ENCODE data around the gene PLXNB2. TPM values are rescaled to one million over a fixed set of nuclear protein-coding genes. Genes with fewer than 3 reads are reported as not detected.

The PLXNB2 gene, protein sequence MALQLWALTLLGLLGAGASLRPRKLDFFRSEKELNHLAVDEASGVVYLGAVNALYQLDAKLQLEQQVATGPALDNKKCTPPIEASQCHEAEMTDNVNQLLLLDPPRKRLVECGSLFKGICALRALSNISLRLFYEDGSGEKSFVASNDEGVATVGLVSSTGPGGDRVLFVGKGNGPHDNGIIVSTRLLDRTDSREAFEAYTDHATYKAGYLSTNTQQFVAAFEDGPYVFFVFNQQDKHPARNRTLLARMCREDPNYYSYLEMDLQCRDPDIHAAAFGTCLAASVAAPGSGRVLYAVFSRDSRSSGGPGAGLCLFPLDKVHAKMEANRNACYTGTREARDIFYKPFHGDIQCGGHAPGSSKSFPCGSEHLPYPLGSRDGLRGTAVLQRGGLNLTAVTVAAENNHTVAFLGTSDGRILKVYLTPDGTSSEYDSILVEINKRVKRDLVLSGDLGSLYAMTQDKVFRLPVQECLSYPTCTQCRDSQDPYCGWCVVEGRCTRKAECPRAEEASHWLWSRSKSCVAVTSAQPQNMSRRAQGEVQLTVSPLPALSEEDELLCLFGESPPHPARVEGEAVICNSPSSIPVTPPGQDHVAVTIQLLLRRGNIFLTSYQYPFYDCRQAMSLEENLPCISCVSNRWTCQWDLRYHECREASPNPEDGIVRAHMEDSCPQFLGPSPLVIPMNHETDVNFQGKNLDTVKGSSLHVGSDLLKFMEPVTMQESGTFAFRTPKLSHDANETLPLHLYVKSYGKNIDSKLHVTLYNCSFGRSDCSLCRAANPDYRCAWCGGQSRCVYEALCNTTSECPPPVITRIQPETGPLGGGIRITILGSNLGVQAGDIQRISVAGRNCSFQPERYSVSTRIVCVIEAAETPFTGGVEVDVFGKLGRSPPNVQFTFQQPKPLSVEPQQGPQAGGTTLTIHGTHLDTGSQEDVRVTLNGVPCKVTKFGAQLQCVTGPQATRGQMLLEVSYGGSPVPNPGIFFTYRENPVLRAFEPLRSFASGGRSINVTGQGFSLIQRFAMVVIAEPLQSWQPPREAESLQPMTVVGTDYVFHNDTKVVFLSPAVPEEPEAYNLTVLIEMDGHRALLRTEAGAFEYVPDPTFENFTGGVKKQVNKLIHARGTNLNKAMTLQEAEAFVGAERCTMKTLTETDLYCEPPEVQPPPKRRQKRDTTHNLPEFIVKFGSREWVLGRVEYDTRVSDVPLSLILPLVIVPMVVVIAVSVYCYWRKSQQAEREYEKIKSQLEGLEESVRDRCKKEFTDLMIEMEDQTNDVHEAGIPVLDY (N-terminal part only)
- 10 to 100 TPM; 56.3 to 66.1 TPM for total RNA-seq

GRCh38 chr22:50306753-50307749 lies at the start of gene PLXNB2:
PLXNB2 (minus strand) TSS chr22:50307646; CDS start chr22:50290584, 17,062 bp downstream.

GRCh38 chr22:50342651-50343540 lies 35.5 kb upstream of the PLXNB2 start, which contains the start of gene PPP6R2:
PPP6R2 (plus strand) TSS chr22:50343327; CDS start chr22:50393909, 50,582 bp downstream.

DNA sequence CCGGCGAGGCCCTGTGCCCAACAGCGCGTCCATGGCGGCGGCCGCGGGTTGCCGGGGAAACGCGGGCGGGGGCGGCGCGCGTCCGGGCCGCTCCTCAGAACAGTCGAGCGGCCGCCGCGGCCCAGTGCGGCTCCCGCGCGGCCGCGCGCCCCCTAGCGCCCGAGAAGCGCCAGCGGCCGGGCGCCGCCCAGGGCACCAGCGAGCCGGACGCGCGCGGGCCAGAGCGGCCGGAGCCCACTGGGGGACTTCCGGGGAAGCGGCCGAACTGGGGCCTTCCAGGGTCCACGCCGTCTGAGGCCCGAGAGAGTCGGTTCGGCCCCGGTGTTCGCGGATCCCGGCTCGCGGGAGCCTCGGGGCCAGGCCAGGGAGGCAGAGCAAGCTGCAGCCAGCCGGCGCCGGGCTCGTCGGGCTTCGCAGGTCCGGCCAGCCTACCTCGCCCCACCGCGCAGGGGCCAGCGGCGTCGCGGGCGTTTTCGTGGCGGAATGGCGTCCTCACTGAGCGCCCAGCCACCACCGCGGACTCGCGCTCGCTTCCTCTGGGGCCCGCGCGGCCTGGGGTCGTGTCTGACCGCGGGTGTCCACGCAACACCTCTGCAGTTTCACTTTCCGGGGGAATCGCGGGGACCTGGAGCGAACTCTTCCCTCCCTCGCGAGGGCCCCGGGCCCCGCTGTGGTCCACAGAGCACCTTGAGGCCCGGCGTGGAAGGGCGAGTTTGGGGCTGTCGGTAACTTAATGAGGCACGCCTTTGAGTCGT lies 19.7 kb upstream of the PLXNB2 start, which contains the start of gene DENND6B:
Gene DENND6B (minus strand): TSS at position 57 of the 755 bp plus-strand sequence. CDS start 24 bp downstream, at position 33.

DNA sequence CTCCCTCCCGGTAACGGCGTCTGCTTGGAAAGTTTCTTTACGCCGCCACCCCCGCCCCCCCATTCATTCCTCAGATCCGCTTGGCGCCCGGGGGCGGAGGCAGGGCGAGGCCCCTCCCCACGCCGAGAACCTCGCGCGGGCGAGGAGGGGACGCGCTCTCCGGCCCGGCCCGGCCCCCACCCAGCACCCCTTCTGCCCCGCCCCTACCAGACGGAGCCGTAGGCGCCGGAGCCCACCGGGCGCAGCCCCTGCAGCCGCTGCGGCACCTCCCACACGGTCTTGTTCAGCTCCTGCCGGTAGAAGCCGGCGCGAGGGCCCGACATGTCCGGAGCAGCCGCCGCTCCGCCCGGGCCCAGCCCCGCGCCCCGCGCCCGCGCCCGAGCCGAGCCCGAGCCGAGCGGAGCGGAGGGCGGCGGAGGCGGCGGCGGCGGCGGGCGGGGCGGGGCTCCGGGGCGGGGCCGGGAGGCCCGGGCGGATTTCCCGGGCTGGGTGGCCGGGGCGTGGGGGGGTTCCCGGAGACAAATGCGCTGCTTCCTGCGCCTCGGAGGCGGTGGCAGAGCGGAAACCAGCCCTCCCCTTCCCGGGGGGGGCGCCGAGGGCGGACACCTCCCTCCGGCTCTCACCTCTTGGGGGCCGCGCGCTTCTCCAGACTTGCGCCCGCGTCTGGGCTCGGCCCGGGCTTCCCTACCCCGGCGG lies 37.3 kb downstream of the PLXNB2 start, which contains the start of gene MAPK11:
Gene MAPK11 (minus strand): TSS at position 411 of the 696 bp plus-strand sequence. CDS start 88 bp downstream, at position 323.

DNA sequence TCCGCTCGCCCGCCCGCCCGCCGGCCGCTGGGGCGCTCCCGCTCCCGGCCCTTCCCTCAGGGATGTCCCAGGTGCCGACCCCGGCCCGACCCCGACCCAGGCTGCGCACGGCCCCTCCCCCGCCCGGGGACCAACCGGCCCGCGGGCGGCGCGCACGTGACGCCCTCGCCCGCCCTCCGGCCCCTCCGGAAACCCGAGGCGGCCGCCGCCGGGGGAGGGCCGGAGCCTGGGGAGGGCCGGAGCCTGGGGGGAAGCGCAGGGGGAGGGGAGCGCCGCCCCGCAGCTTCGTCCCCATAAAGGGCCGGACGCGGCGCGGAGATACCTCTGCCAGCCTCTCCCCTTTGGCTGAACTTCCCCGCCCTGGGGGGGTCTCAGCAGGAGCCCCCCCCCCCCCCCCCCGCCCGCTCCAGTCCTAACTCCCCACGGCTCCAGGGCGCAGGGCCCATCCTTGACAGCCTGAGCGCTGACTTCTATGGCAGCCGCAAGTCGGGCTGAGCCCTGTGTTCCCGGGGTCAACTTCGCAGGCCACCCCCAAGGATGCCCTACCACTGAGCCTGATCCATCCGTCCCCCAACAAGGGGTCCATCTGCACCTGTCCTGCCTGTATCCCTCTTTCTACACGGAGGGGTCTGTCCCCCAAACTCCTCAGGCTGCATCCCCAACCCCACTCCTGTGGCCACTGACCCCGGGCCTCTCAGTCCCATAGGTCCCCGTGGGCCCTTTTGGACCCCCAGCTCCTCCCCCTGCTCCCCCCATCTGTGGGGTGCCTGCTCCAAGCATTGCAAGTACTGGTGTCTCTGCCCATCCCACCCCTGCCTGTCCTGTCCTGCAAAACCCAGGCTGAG lies 45.6 kb downstream of the PLXNB2 start, which contains the start of gene MAPK12:
Gene MAPK12 (minus strand): TSS at position 69 of the 845 bp plus-strand sequence. CDS start 174 bp downstream, outside the sequence.

GRCh38 chr22:50250555-50251476 lies 56.6 kb downstream of the PLXNB2 start, which contains the start of gene HDAC10:
HDAC10 (minus strand) TSS chr22:50251265; CDS start chr22:50251032, 233 bp downstream.

DNA sequence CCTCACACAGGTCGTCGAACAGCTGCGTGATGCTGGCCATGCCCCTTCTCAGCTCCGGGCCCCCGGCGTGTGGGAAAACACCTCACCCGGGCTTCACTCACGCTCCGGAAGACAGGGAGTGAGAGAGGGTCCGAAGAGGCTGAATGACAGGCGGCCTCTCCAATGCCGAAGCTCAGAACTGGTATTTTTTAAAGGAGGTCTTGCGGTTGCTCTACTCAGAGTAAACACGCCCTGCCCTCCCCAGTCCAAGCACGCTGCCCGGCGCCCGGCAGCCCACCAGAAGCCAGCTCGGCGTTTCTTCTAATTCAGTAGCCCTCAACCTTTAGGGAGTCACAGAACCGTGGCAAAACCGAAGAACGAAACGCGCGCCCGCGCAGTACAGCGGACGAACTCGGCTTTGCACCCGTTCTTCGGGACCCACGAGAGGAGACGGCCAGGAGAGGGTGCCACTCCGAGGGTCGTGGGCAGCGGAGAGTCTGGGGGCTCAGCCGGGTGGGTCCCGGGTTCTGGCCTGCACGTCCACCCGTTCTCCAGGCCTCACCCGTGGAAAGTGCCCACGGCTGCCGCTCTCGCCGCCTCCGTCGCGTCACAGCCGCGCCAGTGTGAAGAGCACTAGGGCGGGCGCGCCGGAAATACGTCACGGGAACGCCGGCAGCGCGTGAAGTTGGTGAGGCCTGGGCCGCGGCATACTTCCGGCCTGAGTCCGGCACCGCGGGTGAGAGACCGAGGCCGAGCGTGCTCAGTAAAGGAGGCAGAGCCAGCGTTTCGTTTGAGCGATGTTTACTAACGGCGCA lies 62.8 kb downstream of the PLXNB2 start, which contains the start of gene TUBGCP6:
Gene TUBGCP6 (minus strand): TSS at position 604 of the 794 bp plus-strand sequence. CDS start 564 bp downstream, at position 40.

Other genes with a start within 250 kb of the PLXNB2 start
- not detected for gene TTLL8, start 249.3 kb downstream of the PLXNB2 start, total RNA-seq
- gene MLC1, start 222.2 kb downstream of the PLXNB2 start, total RNA-seq, result not detected
- under 1 TPM in 1 of 2 donors, not detected in 1; 0.34 TPM for gene MOV10L1, start 217.6 kb downstream of the PLXNB2 start, total RNA-seq
- gene PANX2, start 136.9 kb downstream of the PLXNB2 start, total RNA-seq, result under 1 TPM; 0.33 to 0.69 TPM
- gene TRABD, start 121.7 kb downstream of the PLXNB2 start, total RNA-seq, result 10 to 100 TPM; 28.2 to 44.0 TPM
- gene SELENOO, start 106.6 kb downstream of the PLXNB2 start, total RNA-seq, result 10 to 100 TPM; 22.4 to 35.3 TPM
- gene TUBGCP6, start 62.6 kb downstream of the PLXNB2 start, total RNA-seq, result 10 to 100 TPM; 24.6 to 24.8 TPM
- 10 to 100 TPM; 24.8 to 26.0 TPM for gene HDAC10, start 56.4 kb downstream of the PLXNB2 start, total RNA-seq
- 10 to 100 TPM; 20.6 to 21.7 TPM for gene MAPK12, start 46.0 kb downstream of the PLXNB2 start, total RNA-seq
- gene MAPK11, start 37.3 kb downstream of the PLXNB2 start, total RNA-seq, result 1 to 10 TPM; 1.7 to 2.1 TPM
- gene DENND6B, start 19.4 kb upstream of the PLXNB2 start, total RNA-seq, result 1 to 10 TPM in 1 of 2 donors, under 1 TPM in 1; 0.67 to 2.8 TPM
- 10 to 100 TPM; 40.0 to 53.3 TPM for gene PPP6R2, start 35.7 kb upstream of the PLXNB2 start, total RNA-seq
- gene SBF1, start 167.4 kb upstream of the PLXNB2 start, total RNA-seq, result 10 to 100 TPM; 61.9 to 68.5 TPM
- 1 to 10 TPM in 1 of 2 donors, under 1 TPM in 1; 0.33 to 1.0 TPM for gene ADM2, start 173.9 kb upstream of the PLXNB2 start, total RNA-seq
- gene MIOX, start 179.2 kb upstream of the PLXNB2 start, total RNA-seq, result not detected
- 10 to 100 TPM; 49.6 to 69.9 TPM for gene LMF2, start 200.1 kb upstream of the PLXNB2 start, total RNA-seq
- 10 to 100 TPM; 35.8 to 56.6 TPM for gene NCAPH2, start 200.6 kb upstream of the PLXNB2 start, total RNA-seq
- 1 to 10 TPM; 5.2 to 6.3 TPM for gene SCO2, start 218.0 kb upstream of the PLXNB2 start, total RNA-seq
- 100 to 1,000 TPM; 295 to 352 TPM for gene TYMP, start 222.4 kb upstream of the PLXNB2 start, total RNA-seq
- gene KLHDC7B, start 238.3 kb upstream of the PLXNB2 start, total RNA-seq, result under 1 TPM in 1 of 2 donors, not detected in 1; under 0.01 TPM

Measured in melanocyte of skin (primary cell).